HG03571 (cell line): Measurements from ENCODE around the gene B4GALNT1.
"Not testable (repeated sequence)": the region's sequence is repeated elsewhere in the genome, so short reads cannot be mapped to it uniquely, and the experiment has no call there.

Experiments used
- ATAC-seq: cut with Tn5 transposase; IDR thresholded peaks from one replicate; pipeline ENCODE4 v1.9.1; 2021; ENCODE audit not compliant: unreplicated experiment

B4GALNT1 gene

GRCh38 chr12:57632958-57633840 is at the start of gene B4GALNT1:
Gene B4GALNT1, minus strand, starts transcription at chr12:57633201. Its CDS starts 1,069 bp downstream, at chr12:57632132.
- ATAC-seq: no peak

GRCh38 chr12:57679697-57680096 is 46.7 kb upstream of the B4GALNT1 start:
- ATAC-seq: no peak

DNA sequence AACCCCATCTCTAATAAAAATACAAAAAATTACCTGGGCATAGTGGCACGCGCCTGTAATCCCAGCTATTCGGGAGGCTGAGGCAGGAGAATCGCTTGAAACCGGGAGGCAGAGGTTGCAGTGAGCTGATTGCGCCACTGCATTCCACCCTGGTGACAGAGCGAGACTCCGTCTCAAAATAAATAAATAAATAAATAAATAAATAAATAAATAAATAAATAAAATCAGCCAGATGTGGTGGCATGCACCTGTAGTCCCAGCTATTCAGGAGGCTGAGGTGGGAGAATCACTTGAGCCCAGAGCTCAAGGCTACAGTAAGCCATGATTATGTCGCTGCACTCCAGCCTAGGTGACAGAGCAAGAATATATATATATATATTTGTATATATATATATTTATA is 44.9 kb upstream of the B4GALNT1 start:
- ATAC-seq: not testable (repeated sequence)

GRCh38 chr12:57674691-57675090 is 41.7 kb upstream of the B4GALNT1 start:
- ATAC-seq: no peak

- no peak for ATAC-seq
Observed at GRCh38 chr12:57672801-57673200, 39.8 kb upstream of the B4GALNT1 start.

DNA sequence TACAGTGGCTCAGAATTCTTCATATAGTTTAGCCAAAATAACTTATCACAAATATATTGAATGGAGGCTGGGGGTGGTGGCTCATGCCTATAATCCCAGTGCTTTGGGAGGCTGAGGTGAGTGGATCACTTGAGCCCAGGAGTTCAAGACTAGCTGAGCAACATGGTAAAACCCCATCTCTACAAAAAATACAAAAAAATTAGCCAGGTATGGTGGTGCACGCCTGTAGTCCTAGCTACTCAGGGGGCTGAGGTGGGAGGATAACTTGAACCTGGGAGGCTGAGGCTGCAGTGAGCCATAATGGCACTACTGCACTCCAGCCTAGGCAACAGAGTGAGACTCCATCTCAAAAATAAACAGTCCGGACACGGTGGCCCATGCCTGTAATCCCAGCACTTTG is 38.8 kb upstream of the B4GALNT1 start:
- not testable (repeated sequence) for ATAC-seq

GRCh38 chr12:57669691-57670090 is 36.7 kb upstream of the B4GALNT1 start:
- ATAC-seq: not testable (repeated sequence)

- no peak for ATAC-seq
Observed at GRCh38 chr12:57666897-57667296, 33.9 kb upstream of the B4GALNT1 start.

DNA sequence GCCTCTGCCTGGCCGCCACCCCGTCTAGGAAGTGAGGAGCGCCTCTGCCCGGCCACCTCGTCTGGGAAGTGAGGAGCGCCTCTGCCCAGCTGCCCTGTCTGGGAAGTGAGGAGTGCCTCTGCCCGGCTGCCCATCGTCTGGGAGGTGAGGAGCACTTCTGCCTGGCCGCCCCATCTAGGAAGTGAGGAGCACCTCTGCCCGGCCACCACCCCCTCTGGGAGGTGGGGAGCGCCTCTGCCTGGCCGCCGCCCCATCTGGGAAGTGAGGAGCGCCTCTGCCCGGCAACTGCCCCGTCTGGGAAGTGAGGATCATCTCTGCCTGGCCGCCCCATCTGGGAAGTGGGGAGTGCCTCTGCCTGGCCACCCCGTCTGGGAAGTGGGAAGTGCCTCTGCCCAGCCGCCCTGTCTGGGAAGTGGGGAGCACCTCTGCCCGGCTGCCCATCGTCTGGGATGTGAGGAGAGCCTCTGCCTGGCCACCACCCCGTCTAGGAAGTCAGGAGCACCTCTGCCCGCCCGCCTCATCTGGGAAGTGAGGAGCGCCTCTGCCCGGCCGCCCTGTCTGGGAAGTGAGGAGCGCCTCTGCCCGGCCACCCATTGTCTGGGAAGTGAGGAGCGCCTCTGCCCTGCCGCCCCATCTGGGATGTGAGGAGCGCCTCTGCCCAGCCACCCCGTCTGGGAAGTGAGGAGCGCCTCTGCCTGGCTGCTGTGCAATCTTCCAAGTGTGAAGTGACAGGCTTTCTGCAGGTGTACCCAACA is 32.2 kb upstream of the B4GALNT1 start:
- ATAC-seq: not testable (repeated sequence)

GRCh38 chr12:57661376-57661775 is 28.4 kb upstream of the B4GALNT1 start:
- no peak for ATAC-seq

- no peak for ATAC-seq
Observed at GRCh38 chr12:57658890-57659289, 25.9 kb upstream of the B4GALNT1 start.

DNA sequence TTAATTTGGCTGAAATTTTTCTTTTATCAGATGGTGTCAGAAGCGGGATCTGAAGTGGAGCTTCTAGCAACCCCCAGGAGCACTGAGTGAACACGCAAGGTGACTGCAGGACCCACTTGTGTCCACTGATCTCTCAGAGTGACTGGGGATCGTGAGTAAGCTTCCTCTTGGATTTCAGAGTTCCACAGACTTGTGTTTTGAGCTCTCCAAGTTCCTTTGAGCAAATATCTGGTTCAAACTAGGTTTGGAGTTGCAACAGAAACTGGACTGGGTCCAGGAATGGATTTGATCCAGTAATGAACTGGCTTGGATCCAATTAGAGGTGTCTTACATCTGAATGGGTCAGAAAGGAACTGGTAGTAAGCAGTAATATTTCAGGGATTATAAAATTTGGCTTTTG is 24.7 kb upstream of the B4GALNT1 start:
- no peak for ATAC-seq

GRCh38 chr12:57656408-57656807 is 23.4 kb upstream of the B4GALNT1 start:
- ATAC-seq: not testable (repeated sequence)

GRCh38 chr12:57655541-57656240 is 22.7 kb upstream of the B4GALNT1 start:
- no peak for ATAC-seq

GRCh38 chr12:57654042-57654441 is 21.0 kb upstream of the B4GALNT1 start:
- no peak for ATAC-seq

GRCh38 chr12:57646659-57647049 is 13.7 kb upstream of the B4GALNT1 start:
- not testable (repeated sequence) for ATAC-seq

- ATAC-seq: not testable (repeated sequence)
Observed at GRCh38 chr12:57645990-57646658, 13.1 kb upstream of the B4GALNT1 start.

- ATAC-seq: no peak
Observed at GRCh38 chr12:57641699-57642442, 8.9 kb upstream of the B4GALNT1 start.

GRCh38 chr12:57640175-57641042 is 7.4 kb upstream of the B4GALNT1 start:
- ATAC-seq: no peak
